ENCODE data around the gene NBL1. TPM values are rescaled to one million over a fixed set of nuclear protein-coding genes. Genes with fewer than 3 reads are reported as not detected.

Gene NBL1
- total and polyA plus RNA-seq, 10 of the 15 experiments (the other 5 are each of a cell fraction or from before 2014, with no cell fraction given), result 0.13 to 2.4 (median 0.81) TPM; not detected in 1

DNA sequence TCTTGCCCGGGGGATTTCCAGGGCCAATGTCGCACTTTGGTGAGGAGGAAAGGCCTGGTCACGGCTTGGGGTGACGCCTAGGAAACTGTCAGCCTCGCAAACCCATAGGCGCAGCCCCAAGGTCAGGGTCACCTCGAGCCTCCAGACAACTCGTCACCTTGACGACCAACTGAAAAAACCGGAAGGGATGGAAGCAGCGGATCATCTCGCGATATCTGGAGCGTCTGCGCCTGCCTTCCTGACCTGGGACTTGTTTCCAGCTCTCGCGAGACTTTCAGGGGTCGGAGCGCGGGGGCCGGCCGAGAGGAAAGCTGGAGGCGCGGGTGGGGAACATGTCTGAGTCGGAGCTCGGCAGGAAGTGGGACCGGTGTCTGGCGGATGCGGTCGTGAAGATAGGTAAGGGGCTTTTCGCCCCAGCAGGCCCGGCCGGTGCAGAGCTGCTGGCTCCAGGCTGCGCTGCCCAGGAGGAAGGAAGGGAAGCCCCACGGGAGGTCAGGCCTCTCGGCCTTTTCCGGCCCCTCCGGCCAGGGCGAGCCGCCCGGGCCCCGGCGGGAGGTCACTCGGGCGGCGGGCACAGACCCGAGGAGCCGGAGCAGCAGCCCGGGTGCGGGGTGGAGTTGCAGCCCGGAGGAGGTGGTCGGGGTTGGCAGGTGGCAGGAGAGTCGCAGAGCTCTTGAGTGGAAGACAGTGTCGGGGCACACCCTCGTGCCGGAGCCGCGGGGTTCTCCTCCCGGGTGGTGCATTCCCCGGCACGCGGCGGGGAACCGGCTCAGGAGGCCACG, 47.2 kb upstream of the NBL1 start (continued):
- TF ChIP-seq, protein P1, sequence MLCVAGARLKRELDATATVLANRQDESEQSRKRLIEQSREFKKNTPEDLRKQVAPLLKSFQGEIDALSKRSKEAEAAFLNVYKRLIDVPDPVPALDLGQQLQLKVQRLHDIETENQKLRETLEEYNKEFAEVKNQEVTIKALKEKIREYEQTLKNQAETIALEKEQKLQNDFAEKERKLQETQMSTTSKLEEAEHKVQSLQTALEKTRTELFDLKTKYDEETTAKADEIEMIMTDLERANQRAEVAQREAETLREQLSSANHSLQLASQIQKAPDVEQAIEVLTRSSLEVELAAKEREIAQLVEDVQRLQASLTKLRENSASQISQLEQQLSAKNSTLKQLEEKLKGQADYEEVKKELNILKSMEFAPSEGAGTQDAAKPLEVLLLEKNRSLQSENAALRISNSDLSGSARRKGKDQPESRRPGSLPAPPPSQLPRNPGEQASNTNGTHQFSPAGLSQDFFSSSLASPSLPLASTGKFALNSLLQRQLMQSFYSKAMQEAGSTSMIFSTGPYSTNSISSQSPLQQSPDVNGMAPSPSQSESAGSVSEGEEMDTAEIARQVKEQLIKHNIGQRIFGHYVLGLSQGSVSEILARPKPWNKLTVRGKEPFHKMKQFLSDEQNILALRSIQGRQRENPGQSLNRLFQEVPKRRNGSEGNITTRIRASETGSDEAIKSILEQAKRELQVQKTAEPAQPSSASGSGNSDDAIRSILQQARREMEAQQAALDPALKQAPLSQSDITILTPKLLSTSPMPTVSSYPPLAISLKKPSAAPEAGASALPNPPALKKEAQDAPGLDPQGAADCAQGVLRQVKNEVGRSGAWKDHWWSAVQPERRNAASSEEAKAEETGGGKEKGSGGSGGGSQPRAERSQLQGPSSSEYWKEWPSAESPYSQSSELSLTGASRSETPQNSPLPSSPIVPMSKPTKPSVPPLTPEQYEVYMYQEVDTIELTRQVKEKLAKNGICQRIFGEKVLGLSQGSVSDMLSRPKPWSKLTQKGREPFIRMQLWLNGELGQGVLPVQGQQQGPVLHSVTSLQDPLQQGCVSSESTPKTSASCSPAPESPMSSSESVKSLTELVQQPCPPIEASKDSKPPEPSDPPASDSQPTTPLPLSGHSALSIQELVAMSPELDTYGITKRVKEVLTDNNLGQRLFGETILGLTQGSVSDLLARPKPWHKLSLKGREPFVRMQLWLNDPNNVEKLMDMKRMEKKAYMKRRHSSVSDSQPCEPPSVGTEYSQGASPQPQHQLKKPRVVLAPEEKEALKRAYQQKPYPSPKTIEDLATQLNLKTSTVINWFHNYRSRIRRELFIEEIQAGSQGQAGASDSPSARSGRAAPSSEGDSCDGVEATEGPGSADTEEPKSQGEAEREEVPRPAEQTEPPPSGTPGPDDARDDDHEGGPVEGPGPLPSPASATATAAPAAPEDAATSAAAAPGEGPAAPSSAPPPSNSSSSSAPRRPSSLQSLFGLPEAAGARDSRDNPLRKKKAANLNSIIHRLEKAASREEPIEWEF (IDR thresholded peaks at IDR 0.05; ENCODE audit: insufficient replicate concordance, low read depth, low read length), result no peak
- TF ChIP-seq ESRRA (IDR thresholded peaks at IDR 0.05; ENCODE audit: low read length), result peak; percentile 100
- peak; percentile 87 for TF ChIP-seq RELA (IDR thresholded peaks at IDR 0.05; ENCODE audit: borderline replicate concordance, partially characterized antibody)
- TF ChIP-seq ZSCAN29 (IDR thresholded peaks at IDR 0.05), result no peak
- TF ChIP-seq, protein P2, sequence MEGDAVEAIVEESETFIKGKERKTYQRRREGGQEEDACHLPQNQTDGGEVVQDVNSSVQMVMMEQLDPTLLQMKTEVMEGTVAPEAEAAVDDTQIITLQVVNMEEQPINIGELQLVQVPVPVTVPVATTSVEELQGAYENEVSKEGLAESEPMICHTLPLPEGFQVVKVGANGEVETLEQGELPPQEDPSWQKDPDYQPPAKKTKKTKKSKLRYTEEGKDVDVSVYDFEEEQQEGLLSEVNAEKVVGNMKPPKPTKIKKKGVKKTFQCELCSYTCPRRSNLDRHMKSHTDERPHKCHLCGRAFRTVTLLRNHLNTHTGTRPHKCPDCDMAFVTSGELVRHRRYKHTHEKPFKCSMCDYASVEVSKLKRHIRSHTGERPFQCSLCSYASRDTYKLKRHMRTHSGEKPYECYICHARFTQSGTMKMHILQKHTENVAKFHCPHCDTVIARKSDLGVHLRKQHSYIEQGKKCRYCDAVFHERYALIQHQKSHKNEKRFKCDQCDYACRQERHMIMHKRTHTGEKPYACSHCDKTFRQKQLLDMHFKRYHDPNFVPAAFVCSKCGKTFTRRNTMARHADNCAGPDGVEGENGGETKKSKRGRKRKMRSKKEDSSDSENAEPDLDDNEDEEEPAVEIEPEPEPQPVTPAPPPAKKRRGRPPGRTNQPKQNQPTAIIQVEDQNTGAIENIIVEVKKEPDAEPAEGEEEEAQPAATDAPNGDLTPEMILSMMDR (IDR thresholded peaks at IDR 0.05 in 2 of 3, conservative IDR thresholded peaks at IDR 0.05 in 1 of 3; ENCODE audit: control insufficient read depth in 2 of 3, extremely low read depth in 1 of 3, insufficient read depth in 1 of 3, low read depth in 3 of 3, low read length in 3 of 3), result no peak
- TF ChIP-seq WRNIP1 (IDR thresholded peaks at IDR 0.05; ENCODE audit: borderline replicate concordance, low read depth, low read length), result no peak
- TF ChIP-seq, protein P3, sequence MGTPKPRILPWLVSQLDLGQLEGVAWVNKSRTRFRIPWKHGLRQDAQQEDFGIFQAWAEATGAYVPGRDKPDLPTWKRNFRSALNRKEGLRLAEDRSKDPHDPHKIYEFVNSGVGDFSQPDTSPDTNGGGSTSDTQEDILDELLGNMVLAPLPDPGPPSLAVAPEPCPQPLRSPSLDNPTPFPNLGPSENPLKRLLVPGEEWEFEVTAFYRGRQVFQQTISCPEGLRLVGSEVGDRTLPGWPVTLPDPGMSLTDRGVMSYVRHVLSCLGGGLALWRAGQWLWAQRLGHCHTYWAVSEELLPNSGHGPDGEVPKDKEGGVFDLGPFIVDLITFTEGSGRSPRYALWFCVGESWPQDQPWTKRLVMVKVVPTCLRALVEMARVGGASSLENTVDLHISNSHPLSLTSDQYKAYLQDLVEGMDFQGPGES (IDR thresholded peaks at IDR 0.05), result no peak
- TF ChIP-seq STAT3 (IDR thresholded peaks at IDR 0.05; ENCODE audit: low read depth, low read length), result no peak
- TF ChIP-seq RUNX3 (IDR thresholded peaks at IDR 0.05; ENCODE audit: low read length), result no peak; the same call in 1 of the 2 replicates
- no peak for TF ChIP-seq KAT2A (conservative IDR thresholded peaks at IDR 0.05; ENCODE audit: control insufficient read depth, low read depth, low read length)
- peak; percentile 84 for TF ChIP-seq YY1 (IDR thresholded peaks at IDR 0.05; ENCODE audit: low read depth, low read length)
- TF ChIP-seq MEF2A (IDR thresholded peaks at IDR 0.05; ENCODE audit: insufficient read depth, low read depth, low read length), result 0 out of 2 replicates have a peak, but pooled peaks have one; percentile 3
- TF ChIP-seq RAD51 (IDR thresholded peaks at IDR 0.05), result no peak
- no peak; the same call in 1 of the 2 replicates for TF ChIP-seq RB1 (IDR thresholded peaks at IDR 0.05; ENCODE audit: borderline replicate concordance)
- TF ChIP-seq CHD2 (IDR thresholded peaks at IDR 0.05; ENCODE audit: borderline replicate concordance, low read depth, low read length), result peak; percentile 100
- TF ChIP-seq SIX5 (IDR thresholded peaks at IDR 0.05; ENCODE audit: low read depth, low read length, severe bottlenecking), result no peak
- TF ChIP-seq, protein P4, sequence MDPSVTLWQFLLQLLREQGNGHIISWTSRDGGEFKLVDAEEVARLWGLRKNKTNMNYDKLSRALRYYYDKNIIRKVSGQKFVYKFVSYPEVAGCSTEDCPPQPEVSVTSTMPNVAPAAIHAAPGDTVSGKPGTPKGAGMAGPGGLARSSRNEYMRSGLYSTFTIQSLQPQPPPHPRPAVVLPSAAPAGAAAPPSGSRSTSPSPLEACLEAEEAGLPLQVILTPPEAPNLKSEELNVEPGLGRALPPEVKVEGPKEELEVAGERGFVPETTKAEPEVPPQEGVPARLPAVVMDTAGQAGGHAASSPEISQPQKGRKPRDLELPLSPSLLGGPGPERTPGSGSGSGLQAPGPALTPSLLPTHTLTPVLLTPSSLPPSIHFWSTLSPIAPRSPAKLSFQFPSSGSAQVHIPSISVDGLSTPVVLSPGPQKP (IDR thresholded peaks at IDR 0.05; ENCODE audit: low read depth, low read length), result peak; percentile 76; the same call in 1 of the 2 replicates
- TF ChIP-seq ZNF384 (IDR thresholded peaks at IDR 0.05; ENCODE audit: borderline replicate concordance, low read depth, low read length), result no peak; the same call in 1 of the 2 replicates
- TF ChIP-seq BCL11A (IDR thresholded peaks at IDR 0.05; ENCODE audit: low read depth, low read length), result no peak
- no peak for TF ChIP-seq TCF12 (IDR thresholded peaks at IDR 0.05; ENCODE audit: low read depth, low read length)
- TF ChIP-seq IKZF1 (conservative IDR thresholded peaks at IDR 0.05), result peak; percentile 55

Measured in GM12878 (cell line).